ENCODE data around the gene CCDC86. TPM values are rescaled to one million over a fixed set of nuclear protein-coding genes. Genes with fewer than 3 reads are reported as not detected.

The CCDC86 gene
- total and polyA plus RNA-seq, 2 of the 4 experiments (the other 2 are of a cell fraction), result 9.5 to 34.0 TPM

GRCh38 chr11:60868682-60869450, 27.0 kb downstream of the CCDC86 start:
- Histone ChIP-seq H3K14ac (replicated peaks; ENCODE audit: low read depth, low read length) (no peak overlapping the region), H3K9ac (ENCODE audit: low read depth, low read length) (no peak overlapping the region), H3K27me3 (ENCODE audit: control insufficient read depth, insufficient read depth, low read length) (peaks cover 7% of the 10 kb centered on the region), H4K8ac (ENCODE audit: low read depth in 2 of 2, low read length in 2 of 2) (no peak overlapping the region), H2AK5ac (ENCODE audit: low read depth, low read length) (no peak overlapping the region), H4K20me1 (ENCODE audit: insufficient read depth, low read length) (no peaks in the 10 kb centered on the region), H2BK120ac (ENCODE audit: low read depth, low read length) (no peak overlapping the region), H2BK15ac (ENCODE audit: low read depth, low read length) (no peak overlapping the region), H3K9me1 (ENCODE audit: insufficient read depth, low read length) (peaks cover 23% of the 10 kb centered on the region), H3K4me1 (ENCODE audit: control insufficient read depth, insufficient read depth, low read length) (peaks cover 22% of the 10 kb centered on the region), H3K27ac (ENCODE audit: insufficient read depth, low read length) (no peak overlapping the region), H3K56ac (ENCODE audit: extremely low read depth, insufficient read depth, low read length) (no peak overlapping the region), H3K9me3 (ENCODE audit: control insufficient read depth, insufficient read depth, low read length) (no peaks in the 10 kb centered on the region), H2AFZ (replicated peaks; ENCODE audit: low read length, poor library complexity) (no peak overlapping the region), H4K91ac (ENCODE audit: insufficient read depth, low read depth, low read length) (no peak overlapping the region), H3K36me3 (ENCODE audit: control insufficient read depth, insufficient read depth, low read length) (no peaks in the 10 kb centered on the region), H2AK9ac (replicated peaks; ENCODE audit: low read depth, low read length, poor library complexity) (no peak overlapping the region), H3K23ac (ENCODE audit: low read depth, low read length) (no peak overlapping the region), H3K79me1 (ENCODE audit: low read depth in 1 of 2, low read length in 2 of 2) (0 out of 4 replicates have a peak, but pooled peaks cover 0 to 3% of the 10 kb centered on the region in 2 experiments), H2BK5ac (ENCODE audit: low read depth, low read length, poor library complexity, severe bottlenecking) (no peak overlapping the region), H3K4me3 (ENCODE audit: insufficient read depth, low read depth, low read length) (no peak overlapping the region), H2BK20ac (ENCODE audit: low read depth, low read length) (no peak overlapping the region), H3K18ac (ENCODE audit: low read depth, low read length) (no peak overlapping the region), H3K4me2 (ENCODE audit: low read depth, low read length) (no peak overlapping the region), H4K5ac (ENCODE audit: low read depth, low read length) (no peak overlapping the region), H3K4ac (ENCODE audit: low read depth, low read length) (no peak overlapping the region)
- no peak for DNase-seq
- POLR2A ChIA-PET (ENCODE audit: unreplicated experiment), result interaction anchor here (0.6 kb wide), 1 partner anchor 1630 kb away, joined by 3 read pairs; no protein-coding TSS in a partner anchor
- CTCF ChIA-PET, result no interaction called here
- intact Hi-C loops (cut with micrococcal nuclease), result no loop called here
- BruUV-seq (replicated peaks), result no TSS peak
- no peak for ATAC-seq (ENCODE audit: low read depth)
- dilution Hi-C loops (cut with HindIII; ENCODE audit: low sequenced_read_pairs, unreplicated experiment), result no loop called here
- in situ Hi-C loops (cut with MboI; ENCODE audit: low sequenced_read_pairs), result no loop called here
- TF ChIP-seq USF2 (IDR thresholded peaks at IDR 0.05; ENCODE audit: low read depth, low read length) (no peak), CHD1 (IDR thresholded peaks at IDR 0.05; ENCODE audit: low read depth, low read length) (no peak), MAFK (IDR thresholded peaks at IDR 0.05; ENCODE audit: low read depth, low read length) (no peak), RAD21 (IDR thresholded peaks at IDR 0.05; ENCODE audit: low read length) (no peak), BHLHE40 (IDR thresholded peaks at IDR 0.05; ENCODE audit: low read depth, low read length) (no peak), RFX5 (IDR thresholded peaks at IDR 0.05; ENCODE audit: low read depth, low read length) (no peak)
- TF ChIP-seq, protein P1, sequence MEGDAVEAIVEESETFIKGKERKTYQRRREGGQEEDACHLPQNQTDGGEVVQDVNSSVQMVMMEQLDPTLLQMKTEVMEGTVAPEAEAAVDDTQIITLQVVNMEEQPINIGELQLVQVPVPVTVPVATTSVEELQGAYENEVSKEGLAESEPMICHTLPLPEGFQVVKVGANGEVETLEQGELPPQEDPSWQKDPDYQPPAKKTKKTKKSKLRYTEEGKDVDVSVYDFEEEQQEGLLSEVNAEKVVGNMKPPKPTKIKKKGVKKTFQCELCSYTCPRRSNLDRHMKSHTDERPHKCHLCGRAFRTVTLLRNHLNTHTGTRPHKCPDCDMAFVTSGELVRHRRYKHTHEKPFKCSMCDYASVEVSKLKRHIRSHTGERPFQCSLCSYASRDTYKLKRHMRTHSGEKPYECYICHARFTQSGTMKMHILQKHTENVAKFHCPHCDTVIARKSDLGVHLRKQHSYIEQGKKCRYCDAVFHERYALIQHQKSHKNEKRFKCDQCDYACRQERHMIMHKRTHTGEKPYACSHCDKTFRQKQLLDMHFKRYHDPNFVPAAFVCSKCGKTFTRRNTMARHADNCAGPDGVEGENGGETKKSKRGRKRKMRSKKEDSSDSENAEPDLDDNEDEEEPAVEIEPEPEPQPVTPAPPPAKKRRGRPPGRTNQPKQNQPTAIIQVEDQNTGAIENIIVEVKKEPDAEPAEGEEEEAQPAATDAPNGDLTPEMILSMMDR (conservative IDR thresholded peaks at IDR 0.05; ENCODE audit: low read depth, low read length), result no peak
- WGBS, 2 experiments (ENCODE audit: extremely low coverage in 2 of 2, insufficient read length in 1 of 2), result 80% methylated on average over 3 of the region's 10 CpGs; no CpG with 5 or more reads in 1 of the 2 experiments

All from IMR-90 (cell line).